Brain microvascular endothelial cell (primary cell): ENCODE results near the gene ZNF346.
"Not testable (repeated sequence)": the region's sequence is repeated elsewhere in the genome, so short reads cannot be mapped to it uniquely, and the experiment has no call there.

Experiments
- DNase-seq: peaks from one replicate; pipeline ENCODE4 v3.0.0-alpha.2; 2020
- H3K27ac ChIP-seq: fragments of 250-450 bp; sonication (Bioruptor Pico); 2 replicates; pipeline ENCODE4 v1.5.1; 2020; ENCODE audit warnings: mild to moderate bottlenecking, moderate library complexity
- H3K27me3 ChIP-seq: fragments of 250-450 bp; sonication (Bioruptor Pico); replicated peaks from 2 replicates; pipeline ENCODE4 v1.5.1; 2020; ENCODE audit warnings: mild to moderate bottlenecking
- H3K36me3 ChIP-seq: fragments of 250-450 bp; sonication (Bioruptor Pico); replicated peaks from 2 replicates; pipeline ENCODE4 v1.5.1; 2020; ENCODE audit warnings: mild to moderate bottlenecking
- H3K4me3 ChIP-seq: 2 replicates; pipeline ENCODE4 v1.5.1; 2011; ENCODE audit warnings: low read depth, mild to moderate bottlenecking, control low read depth, low read length, moderate library complexity
- CTCF ChIP-seq: IDR thresholded peaks from 2 replicates; pipeline ENCODE4 v1.5.1; 2011; ENCODE audit warnings: low read depth, mild to moderate bottlenecking, moderate library complexity, low read length, control low read depth, inconsistent platforms; ENCODE audit errors: missing control alignments
- in situ Hi-C: cut with HindIII; loops from 2 replicates; pipeline ENCODE4 v1.10.0; 2017; ENCODE audit warnings: low sequenced_read_pairs, low pct_ligation_motif_present

The ZNF346 gene

GRCh38 chr5:177044641-177045040 lies 22.1 kb downstream of the ZNF346 start:
- Histone ChIP-seq H3K27ac (no peak overlapping the region), H3K27me3 (no peaks in the 10 kb centered on the region), H3K36me3 (peaks cover 11% of the 10 kb centered on the region), H3K4me3 (no peak overlapping the region)
- in situ Hi-C loops, result no loop called here
- DNase-seq, result no peak
- TF ChIP-seq CTCF, result no peak

- no peak for TF ChIP-seq CTCF
- in situ Hi-C loops, result no loop called here
- H3K27me3 ChIP-seq, result no peaks in the 10 kb centered on the region
- DNase-seq, result no peak
- peaks cover 19% of the 10 kb centered on the region for H3K36me3 ChIP-seq
- H3K4me3 ChIP-seq, result no peak overlapping the region
- no peak overlapping the region for H3K27ac ChIP-seq
Measured at GRCh38 chr5:177045631-177046030, 23.1 kb downstream of the ZNF346 start.

GRCh38 chr5:177048531-177048930 lies 26.0 kb downstream of the ZNF346 start:
- in situ Hi-C loops, H3K27ac ChIP-seq, H3K27me3 ChIP-seq, DNase-seq, H3K4me3 ChIP-seq: not testable (repeated sequence)
- H3K36me3 ChIP-seq, result peaks cover 11% of the 10 kb centered on the region

GRCh38 chr5:177049285-177049684 lies 26.8 kb downstream of the ZNF346 start:
- Histone ChIP-seq H3K27me3 (no peaks in the 10 kb centered on the region), H3K4me3 (no peak overlapping the region), H3K27ac (no peak overlapping the region), H3K36me3 (peaks cover 14% of the 10 kb centered on the region)
- no peak for TF ChIP-seq CTCF
- in situ Hi-C loops, result no loop called here
- no peak for DNase-seq

GRCh38 chr5:177064500-177065277 lies 42.2 kb downstream of the ZNF346 start:
- Histone ChIP-seq H3K36me3 (peaks cover 8% of the 10 kb centered on the region), H3K27me3 (no peaks in the 10 kb centered on the region), H3K27ac (no peak overlapping the region), H3K4me3 (no peak overlapping the region)
- in situ Hi-C loops, result no loop called here
- DNase-seq, result no peak
- TF ChIP-seq CTCF, result no peak

- in situ Hi-C loops, result no loop called here
- DNase-seq, result no peak
- no peak for TF ChIP-seq CTCF
- no peaks in the 10 kb centered on the region for H3K27me3 ChIP-seq
- H3K27ac ChIP-seq, result no peak overlapping the region
- no peak overlapping the region for H3K4me3 ChIP-seq
- H3K36me3 ChIP-seq, result peaks cover 8% of the 10 kb centered on the region
Measured at GRCh38 chr5:177065491-177065890, 43.0 kb downstream of the ZNF346 start.
